A549 (cell line): ENCODE data around the gene KCNK13.

ENCODE experiments used
- CTCF ChIP-seq: fragments of >200 bp; sonication (Bioruptor Twin); formaldehyde crosslinking; IDR thresholded peaks from 3 replicates; pipeline ENCODE4 v1.5.1; 2016
- POLR2A ChIP-seq: IDR thresholded peaks from 2 replicates; pipeline ENCODE4 v1.6.1; 2012; ENCODE audit warnings: mild to moderate bottlenecking, low read length

- TF ChIP-seq POLR2A: no peak
- TF ChIP-seq CTCF: no peak
Measured at GRCh38 chr14:90188588-90188987, 126.8 kb downstream of the KCNK13 start.
